Measurements from ENCODE around the gene OCEL1.

The OCEL1 gene

GRCh38 chr19:17266975-17267788 lies 41.2 kb downstream of the OCEL1 start, which contains the start of gene BABAM1:
BABAM1 (plus strand) TSS chr19:17267443; CDS start chr19:17268807, 1,364 bp downstream.
- POLR2A ChIA-PET: interaction anchor here (0.5 to 2.5 kb wide), 22 partner anchors 9 to 665 kb away, joined by 3 to 23 read pairs (median 4); partner anchors contain the start of genes ABHD8, ANKLE1, CCDC124 and DDA1
- TF ChIP-seq ZNF776 (tag by site-specific recombination; IDR thresholded peaks at IDR 0.05; ENCODE audit: borderline replicate concordance) (no peak), ZNF324 (tag by site-specific recombination; IDR thresholded peaks at IDR 0.05) (no peak), KLF16 (tag by site-specific recombination; IDR thresholded peaks at IDR 0.05) (no peak), TRIM28 (IDR thresholded peaks at IDR 0.05; ENCODE audit: borderline replicate concordance, low read length) (no peak), ZNF18 (tag by site-specific recombination; IDR thresholded peaks at IDR 0.05) (no peak), ZNF561 (tag by site-specific recombination; IDR thresholded peaks at IDR 0.05; ENCODE audit: borderline replicate concordance) (no peak), ZNF140 (tag by site-specific recombination; IDR thresholded peaks at IDR 0.05) (no peak), YY2 (tag by site-specific recombination; IDR thresholded peaks at IDR 0.05) (peak; percentile 91), ZNF768 (tag by site-specific recombination; IDR thresholded peaks at IDR 0.05) (no peak), HOXD13 (CRISPR knock-in tag; IDR thresholded peaks at IDR 0.05; ENCODE audit: borderline replicate concordance) (no peak), ZNF433 (tag by site-specific recombination; IDR thresholded peaks at IDR 0.05; ENCODE audit: low read depth) (no peak), ZNF501 (tag by site-specific recombination; IDR thresholded peaks at IDR 0.05) (no peak), ZNF169 (tag by site-specific recombination; IDR thresholded peaks at IDR 0.05) (no peak), ZXDB (tag by site-specific recombination; IDR thresholded peaks at IDR 0.05) (0 out of 2 replicates have a peak, but pooled peaks have one; percentile 43), GLIS2 (tag by site-specific recombination; IDR thresholded peaks at IDR 0.05) (no peak), TCF7L2 (IDR thresholded peaks at IDR 0.05; ENCODE audit: borderline replicate concordance, low read depth, low read length) (no peak), ZFP3 (tag by site-specific recombination; IDR thresholded peaks at IDR 0.05; ENCODE audit: low read depth) (no peak), GLIS1 (tag by site-specific recombination; IDR thresholded peaks at IDR 0.05) (no peak; the same call in 1 of the 2 replicates), KLF9 (tag by site-specific recombination; IDR thresholded peaks at IDR 0.05; ENCODE audit: low read depth) (peak; percentile 77), ZNF585B (tag by site-specific recombination; IDR thresholded peaks at IDR 0.05) (no peak), ZNF350 (tag by site-specific recombination; IDR thresholded peaks at IDR 0.05) (no peak), ZBTB10 (tag by site-specific recombination; IDR thresholded peaks at IDR 0.05) (no peak), ZNF112 (tag by site-specific recombination; IDR thresholded peaks at IDR 0.05) (no peak), ZNF174 (tag by site-specific recombination; IDR thresholded peaks at IDR 0.05) (no peak), ZNF629 (tag by site-specific recombination; IDR thresholded peaks at IDR 0.05) (peak; percentile 40; the same call in 1 of the 2 replicates), ZNF202 (tag by site-specific recombination; IDR thresholded peaks at IDR 0.05; ENCODE audit: borderline replicate concordance) (no peak), WT1 (tag by site-specific recombination; IDR thresholded peaks at IDR 0.05) (no peak)
- TF ChIP-seq, protein P1, sequence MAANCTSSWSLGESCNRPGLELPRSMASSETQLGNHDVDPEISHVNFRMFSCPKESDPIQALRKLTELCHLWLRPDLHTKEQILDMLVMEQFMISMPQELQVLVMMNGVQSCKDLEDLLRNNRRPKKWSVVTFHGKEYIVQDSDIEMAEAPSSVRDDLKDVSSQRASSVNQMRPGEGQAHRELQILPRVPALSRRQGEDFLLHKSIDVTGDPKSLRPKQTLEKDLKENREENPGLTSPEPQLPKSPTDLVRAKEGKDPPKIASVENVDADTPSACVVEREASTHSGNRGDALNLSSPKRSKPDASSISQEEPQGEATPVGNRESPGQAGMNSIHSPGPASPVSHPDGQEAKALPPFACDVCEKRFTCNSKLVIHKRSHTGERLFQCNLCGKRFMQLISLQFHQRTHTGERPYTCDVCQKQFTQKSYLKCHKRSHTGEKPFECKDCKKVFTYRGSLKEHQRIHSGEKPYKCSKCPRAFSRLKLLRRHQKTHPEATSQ (tag by site-specific recombination; IDR thresholded peaks at IDR 0.05): no peak
- TF ChIP-seq, protein P2, sequence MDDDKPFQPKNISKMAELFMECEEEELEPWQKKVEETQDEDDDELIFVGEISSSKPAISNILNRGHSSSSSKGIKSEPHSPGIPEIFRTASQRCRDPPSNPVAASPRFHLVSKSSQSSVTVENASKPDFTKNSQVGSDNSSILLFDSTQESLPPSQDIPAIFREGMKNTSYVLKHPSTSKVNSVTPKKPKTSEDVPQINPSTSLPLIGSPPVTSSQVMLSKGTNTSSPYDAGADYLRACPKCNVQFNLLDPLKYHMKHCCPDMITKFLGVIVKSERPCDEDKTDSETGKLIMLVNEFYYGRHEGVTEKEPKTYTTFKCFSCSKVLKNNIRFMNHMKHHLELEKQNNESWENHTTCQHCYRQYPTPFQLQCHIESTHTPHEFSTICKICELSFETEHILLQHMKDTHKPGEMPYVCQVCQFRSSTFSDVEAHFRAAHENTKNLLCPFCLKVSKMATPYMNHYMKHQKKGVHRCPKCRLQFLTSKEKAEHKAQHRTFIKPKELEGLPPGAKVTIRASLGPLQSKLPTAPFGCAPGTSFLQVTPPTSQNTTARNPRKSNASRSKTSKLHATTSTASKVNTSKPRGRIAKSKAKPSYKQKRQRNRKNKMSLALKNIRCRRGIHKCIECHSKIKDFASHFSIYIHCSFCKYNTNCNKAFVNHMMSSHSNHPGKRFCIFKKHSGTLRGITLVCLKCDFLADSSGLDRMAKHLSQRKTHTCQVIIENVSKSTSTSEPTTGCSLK (tag by site-specific recombination; IDR thresholded peaks at IDR 0.05): no peak
- TF ChIP-seq, protein P3, sequence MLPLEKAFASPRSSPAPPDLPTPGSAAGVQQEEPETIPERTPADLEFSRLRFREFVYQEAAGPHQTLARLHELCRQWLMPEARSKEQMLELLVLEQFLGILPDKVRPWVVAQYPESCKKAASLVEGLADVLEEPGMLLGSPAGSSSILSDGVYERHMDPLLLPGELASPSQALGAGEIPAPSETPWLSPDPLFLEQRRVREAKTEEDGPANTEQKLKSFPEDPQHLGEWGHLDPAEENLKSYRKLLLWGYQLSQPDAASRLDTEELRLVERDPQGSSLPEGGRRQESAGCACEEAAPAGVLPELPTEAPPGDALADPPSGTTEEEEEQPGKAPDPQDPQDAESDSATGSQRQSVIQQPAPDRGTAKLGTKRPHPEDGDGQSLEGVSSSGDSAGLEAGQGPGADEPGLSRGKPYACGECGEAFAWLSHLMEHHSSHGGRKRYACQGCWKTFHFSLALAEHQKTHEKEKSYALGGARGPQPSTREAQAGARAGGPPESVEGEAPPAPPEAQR (tag by site-specific recombination; IDR thresholded peaks at IDR 0.05): no peak

More at GRCh38 chr19:17266975-17267788, 41.2 kb downstream of the OCEL1 start, which contains the start of gene BABAM1:
- CTCF ChIA-PET: interaction anchor here (0.5 to 5.5 kb wide), 10 partner anchors 9 to 610 kb away, joined by 3 to 37 read pairs (median 5); partner anchors contain the start of genes ANKLE1, HAUS8 and MYO9B
- Histone ChIP-seq H3K36me3 (ENCODE audit: control insufficient read depth in 2 of 2, insufficient read depth in 1 of 2, low read length in 2 of 2) (peaks cover 13 to 23% of the 10 kb centered on the region in 2 experiments; a peak in 2 of 3 replicates), H3K27ac (ENCODE audit: extremely low read depth, low read depth, low read length) (peak within 1 kb of the TSS; percentile 62), H3K4me1 (ENCODE audit: control insufficient read depth, insufficient read depth, low read length) (no peaks in the 10 kb centered on the region), H3K9me3 (ENCODE audit: control insufficient read depth, insufficient read depth, low read depth, low read length) (no peaks in the 10 kb centered on the region), H3K4me3 (ENCODE audit: low read depth, low read length) (peak within 1 kb of the TSS; percentile 73)

Data from HEK293 (cell line).